HG03097 (cell line): Measurements from ENCODE around the gene RHOB.
"Not testable (repeated sequence)": the region's sequence is repeated elsewhere in the genome, so short reads cannot be mapped to it uniquely, and the experiment has no call there.

Experiments used
- ATAC-seq: cut with Tn5 transposase; IDR thresholded peaks from one replicate; pipeline ENCODE4 v1.9.1; 2021; ENCODE audit not compliant: unreplicated experiment, low FRiP score

Gene RHOB

DNA sequence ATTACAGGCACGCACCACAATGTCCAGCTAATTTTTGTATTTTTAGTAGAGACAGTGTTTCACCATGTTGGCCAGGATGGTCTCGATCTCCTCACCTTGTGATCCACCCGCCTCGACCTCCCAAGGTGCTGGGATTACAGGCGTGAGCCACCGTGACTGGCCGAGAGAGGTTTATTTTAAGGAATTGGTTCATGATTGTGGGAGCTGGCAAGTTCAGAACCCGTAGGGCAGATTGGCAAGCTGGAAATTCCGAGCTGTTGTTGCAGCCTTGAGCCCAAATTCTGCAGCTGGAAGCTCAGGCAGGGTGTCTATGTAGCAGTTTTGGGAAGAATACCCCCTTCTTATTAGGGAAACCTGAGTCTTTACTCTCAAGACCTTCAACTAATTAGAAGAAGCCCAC lies 11.4 kb upstream of the RHOB start:
- ATAC-seq = not testable (repeated sequence)

DNA sequence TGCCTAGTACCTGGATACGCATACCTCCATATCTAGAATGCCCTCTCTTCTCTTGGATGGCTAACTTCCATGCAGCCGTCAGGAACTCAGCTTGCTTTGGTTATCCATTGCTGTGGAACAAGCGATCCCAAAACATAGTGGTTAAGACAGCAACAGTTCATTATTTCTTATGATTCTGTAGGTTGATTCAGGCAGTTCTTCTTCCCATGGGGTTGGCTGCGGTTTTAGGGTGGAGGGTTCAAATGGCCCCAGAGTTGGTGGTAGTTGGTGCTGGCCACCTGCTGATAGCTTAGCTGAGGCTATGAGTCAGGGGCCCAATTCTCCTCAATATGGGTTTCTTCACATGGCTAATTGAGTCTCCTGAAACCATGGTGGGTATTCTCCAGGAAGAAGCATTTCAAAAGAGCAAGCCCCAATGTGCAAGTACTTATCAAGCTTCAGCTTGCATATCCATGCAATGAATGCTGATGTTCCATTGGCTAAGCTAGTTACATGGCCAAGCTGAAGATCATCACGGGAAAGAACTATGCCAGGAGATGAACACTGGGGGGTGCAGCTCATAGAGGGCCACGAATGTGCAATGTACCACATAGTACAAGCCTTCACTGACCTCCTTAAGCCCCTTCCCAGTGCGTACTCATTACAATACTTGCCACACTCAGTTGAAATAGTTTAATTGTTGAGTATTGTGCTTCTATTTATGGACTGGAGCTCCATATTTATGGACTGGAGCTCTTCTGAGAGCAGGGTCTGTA lies 10.0 kb upstream of the RHOB start:
- ATAC-seq = no peak

DNA sequence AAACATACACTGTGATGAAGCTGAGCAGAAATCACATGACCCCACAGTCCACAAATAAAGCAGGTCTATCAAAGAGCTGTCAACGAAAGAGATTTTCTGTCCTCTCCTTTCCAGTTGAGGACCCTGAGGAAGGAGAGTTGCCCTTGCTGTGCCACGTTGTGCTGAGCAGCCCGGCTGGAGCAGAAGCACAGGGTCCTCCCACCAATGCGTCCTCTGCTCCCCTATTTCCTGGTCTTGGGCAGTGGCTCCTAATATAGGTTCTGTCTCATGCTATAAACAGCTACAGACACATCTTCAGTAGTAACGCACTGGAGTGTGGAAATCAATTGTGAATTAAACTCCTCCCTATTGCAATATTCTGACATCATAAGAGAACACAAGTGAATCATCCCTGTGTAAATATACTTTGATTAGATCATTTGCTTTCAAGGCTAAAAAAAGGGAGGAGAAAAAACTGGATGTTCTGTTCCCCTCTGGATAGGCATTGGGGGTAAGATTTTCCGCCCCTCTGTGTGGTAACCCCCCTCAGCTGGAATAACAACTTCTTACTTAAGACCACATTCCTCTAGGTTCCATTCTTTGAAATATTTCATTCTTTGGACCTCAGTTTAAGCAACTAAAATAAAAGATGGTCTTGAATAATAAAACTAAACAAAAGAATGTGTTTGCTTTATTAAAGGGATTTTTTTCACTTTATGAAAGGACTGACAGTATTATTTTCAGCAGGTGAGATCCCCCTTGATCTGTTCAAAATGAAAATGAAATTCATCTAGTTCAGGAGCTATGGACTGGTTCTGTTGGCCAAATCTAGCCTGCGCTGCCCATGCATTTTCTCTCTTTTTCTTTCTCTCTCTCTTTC lies 8.3 kb upstream of the RHOB start:
- no peak for ATAC-seq

DNA sequence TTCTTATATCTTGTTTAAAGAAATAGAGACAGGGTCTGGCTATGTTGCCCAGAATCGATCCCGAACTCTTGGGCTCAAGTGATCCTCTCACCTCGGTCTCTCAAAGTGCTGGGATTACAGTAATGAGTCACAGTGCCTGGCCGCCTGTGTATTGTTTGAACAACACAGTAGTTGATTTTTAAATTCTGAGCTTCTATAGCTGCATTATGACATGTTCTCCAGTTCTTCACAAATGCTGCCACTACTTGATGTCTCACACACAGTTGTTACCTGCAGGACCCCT lies 7.7 kb upstream of the RHOB start:
- ATAC-seq = no peak

GRCh38 chr2:20439503-20439902 lies 7.4 kb upstream of the RHOB start:
- no peak for ATAC-seq

DNA sequence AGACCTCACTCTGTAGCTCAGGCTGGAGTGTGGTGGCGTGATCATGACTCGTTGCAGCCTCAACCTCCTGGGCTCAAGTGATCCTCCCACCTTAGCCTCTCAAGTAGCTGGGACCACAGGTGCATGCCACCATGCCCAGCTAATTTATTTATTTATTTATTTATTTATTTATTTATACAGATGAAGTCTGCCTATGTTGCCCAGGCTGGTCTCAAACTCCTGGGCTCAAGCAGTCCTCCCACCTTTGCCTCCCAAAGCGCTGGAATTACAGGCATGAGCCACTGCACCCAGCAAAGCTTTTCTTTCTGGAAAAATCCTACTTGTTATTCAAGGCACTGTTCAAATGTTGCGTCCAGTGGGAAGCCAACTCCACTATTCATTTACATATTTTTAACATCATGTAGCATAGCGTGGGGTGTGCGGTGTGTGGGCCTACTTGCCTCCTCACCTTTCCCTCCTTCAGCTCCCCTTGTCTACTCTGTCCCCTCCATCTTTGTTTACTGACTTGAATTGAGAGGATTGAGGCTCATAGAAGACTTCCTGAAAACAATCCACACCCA lies 6.8 kb upstream of the RHOB start:
- no peak for ATAC-seq

GRCh38 chr2:20443276-20443920 lies 3.5 kb upstream of the RHOB start:
- ATAC-seq = no peak

GRCh38 chr2:20444101-20444992 lies 2.5 kb upstream of the RHOB start:
- no peak for ATAC-seq

DNA sequence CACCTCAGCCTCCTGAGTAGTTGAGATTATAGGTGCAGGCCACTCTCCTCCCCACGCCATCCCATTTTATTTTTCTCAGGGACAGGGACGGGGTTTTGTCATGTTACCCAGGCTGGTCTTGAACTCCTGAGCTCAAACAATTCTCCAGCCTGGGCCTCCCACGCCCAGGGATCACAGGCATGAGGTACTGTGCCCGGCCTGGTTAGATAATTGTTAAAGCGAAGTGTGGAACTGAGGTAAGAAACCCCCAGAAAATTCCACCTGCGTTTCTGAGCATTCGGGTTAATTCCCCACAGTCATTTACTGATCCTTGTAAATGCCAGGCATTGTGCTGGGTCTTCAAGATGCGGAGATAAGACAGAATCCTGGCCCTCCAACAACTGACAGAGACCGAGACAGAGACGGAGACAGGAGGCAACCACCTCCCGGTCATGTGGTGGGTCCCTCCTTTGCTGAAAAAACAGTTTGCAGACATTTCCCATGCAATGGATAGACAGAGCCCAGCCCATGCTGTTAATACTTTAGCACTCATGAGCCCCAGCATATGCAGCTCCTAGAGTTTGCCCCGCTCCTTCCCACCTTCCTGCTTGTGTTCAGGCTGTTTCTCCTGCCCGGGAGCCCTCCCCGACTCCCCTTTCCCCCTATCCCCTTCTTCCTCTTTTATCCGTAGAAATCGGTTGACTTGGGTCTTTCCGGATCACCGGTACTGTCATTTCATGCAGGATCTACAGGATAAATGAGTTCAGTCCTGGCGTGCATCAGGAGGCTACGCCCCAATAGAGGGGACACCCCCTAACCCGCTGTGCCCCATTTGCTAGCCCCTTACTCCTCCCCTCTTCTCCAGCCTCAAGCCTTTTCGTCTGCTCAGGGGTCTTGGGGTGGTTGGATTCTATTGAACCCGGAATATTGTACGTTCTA lies 1.6 kb upstream of the RHOB start:
- ATAC-seq = no peak

DNA sequence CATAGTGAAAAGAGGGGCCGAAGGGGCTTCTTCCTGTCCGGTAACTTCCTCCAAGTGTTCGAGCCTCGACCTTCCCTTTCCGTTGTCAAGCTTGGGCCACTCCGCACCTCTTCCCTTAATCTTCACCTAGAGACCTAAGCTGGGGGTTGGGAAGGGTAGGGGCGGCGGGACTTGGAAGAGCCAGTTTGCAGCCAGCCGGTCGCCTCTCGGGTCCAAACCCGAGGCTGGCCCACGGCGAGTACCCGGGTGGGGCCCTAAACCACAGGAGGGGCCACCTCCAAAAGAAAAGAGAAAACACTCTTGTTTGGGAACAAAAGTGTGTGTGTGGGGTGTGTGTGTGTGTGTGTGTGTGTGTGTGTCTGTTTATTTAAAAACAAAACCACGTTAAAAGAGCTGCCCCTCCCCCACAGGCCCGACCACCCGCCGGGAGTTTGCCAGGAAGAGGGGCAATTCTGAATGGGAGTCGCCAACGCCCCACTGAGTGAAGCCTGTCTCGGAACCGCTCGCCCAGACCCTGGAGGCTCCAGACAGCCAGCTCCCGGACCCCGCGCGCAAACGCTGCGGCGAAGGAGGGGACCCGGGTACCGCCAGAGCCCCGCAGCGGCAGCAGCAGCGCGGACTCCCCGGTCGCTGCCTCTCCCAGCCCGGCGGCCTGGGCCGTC lies 488 bp upstream of the RHOB start:
- no peak for ATAC-seq

- peak; percentile 8 for ATAC-seq
Measured at GRCh38 chr2:20447437-20448245, 767 bp downstream of the RHOB start.

DNA sequence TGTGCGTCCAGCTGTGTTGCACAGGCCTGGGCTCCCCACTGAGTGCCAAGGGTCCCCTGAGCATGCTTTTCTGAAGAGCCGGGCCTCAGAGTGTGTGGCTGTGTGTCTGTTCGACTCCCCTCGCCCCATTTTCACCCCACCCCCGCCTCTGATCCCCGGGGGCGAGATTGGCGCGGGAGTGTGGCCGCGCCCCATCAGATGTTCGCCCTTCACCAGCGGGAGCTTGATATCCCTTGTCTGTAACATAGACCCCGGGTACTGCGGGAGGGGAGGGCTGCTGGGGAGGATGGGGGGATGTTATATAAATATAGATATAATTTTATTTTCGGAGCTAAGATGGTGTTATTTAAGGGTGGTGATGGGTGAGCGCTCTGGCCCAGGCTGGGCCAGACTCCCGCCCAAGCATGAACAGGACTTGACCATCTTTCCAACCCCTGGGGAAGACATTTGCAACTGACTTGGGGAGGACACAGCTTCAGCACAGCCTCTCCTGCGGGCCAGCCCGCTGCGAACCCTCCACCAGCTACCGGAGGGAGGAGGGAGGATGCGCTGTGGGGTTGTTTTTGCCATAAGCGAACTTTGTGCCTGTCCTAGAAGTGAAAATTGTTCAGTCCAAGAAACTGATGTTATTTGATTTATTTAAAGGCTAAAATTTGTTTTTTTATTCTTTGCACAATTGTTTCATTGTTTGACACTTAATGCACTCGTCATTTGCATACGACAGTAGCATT lies 1.5 kb downstream of the RHOB start:
- no peak for ATAC-seq

GRCh38 chr2:20448977-20449306 lies 2.1 kb downstream of the RHOB start:
- no peak for ATAC-seq

GRCh38 chr2:20449501-20450200 lies 2.8 kb downstream of the RHOB start:
- no peak for ATAC-seq

DNA sequence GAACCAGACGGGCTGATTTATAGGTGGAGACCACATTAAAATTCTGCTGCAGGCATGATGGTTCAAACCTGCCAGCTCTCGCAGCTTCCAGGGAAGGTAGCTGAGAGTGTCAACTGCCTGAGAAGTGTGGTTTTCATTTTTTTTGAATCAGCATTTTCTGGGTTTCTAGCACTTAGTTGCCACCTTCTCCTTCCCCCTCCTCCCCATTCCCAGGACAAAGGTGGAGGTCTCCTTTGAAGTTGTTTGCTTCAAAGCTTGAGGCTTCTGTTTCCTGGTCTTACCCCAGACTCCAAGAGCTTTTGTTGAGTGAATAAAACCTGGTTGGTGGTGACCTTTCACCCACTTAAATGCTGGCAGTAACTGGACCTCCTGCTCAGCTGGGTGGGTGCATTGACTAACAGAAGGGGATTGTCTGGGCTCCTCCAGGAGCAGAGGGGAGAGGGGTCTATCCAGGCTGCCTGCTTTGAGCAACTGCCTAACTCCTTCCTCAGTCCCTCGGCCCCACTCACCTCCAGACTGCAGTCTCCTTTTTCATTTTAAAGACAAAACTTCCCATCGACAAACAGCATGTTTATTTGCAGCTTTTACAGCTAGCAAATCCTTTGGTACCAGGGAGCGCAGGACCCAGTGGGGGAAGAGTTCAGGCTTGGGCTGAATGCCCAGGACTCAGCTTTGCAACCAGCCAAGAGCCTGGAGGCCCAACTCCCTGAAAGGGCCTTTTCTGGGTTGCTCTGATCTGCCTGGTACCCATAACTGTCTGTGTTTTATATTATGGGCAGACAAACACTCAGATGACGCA lies 3.5 kb downstream of the RHOB start:
- no peak for ATAC-seq

GRCh38 chr2:20451000-20451290 lies 4.1 kb downstream of the RHOB start:
- ATAC-seq = no peak
